GM21360 (cell line): ENCODE measurements around the gene OR4D2.

Source experiments
- ATAC-seq: cut with Tn5 transposase; IDR thresholded peaks from one replicate; pipeline ENCODE4 v1.9.1; 2021; ENCODE audit warnings: mild to moderate bottlenecking, moderate library complexity; ENCODE audit not compliant: unreplicated experiment

Gene OR4D2

DNA sequence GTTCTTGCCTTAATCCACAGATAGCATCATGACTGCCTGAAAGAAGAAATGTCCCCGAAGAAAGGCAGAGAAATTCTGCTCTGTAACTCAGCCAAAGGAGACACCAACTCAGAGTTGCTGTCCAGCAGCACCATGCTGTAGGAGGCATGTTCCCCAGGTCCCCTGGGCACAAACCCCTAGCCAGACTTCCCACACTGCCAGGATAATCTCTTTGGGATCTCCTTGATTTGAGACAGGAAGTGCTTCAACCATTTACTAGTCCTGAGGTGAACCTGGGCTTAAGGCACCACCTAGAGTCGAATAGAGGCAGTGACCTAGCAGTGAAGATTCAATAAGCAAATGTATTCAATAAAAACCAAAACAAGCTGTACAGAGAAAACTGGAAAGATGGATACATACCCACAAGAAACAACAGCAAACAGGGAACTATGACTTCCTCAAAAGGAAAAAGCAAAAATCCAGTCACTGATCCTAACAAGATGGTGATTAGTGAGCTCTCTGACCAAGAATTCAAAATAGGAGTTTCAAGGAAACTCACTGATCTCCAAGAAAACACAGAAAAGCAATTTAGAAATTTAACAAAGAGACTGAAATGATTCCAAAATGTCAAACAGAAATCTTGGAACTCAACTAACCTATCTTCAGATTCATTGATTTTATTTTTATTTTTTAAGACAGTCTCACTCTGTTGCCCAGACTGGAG, 5.7 kb downstream of the OR4D2 start:
- ATAC-seq: no peak

- no peak for ATAC-seq
Measured at GRCh38 chr17:58174871-58175270, 8.1 kb downstream of the OR4D2 start.

DNA sequence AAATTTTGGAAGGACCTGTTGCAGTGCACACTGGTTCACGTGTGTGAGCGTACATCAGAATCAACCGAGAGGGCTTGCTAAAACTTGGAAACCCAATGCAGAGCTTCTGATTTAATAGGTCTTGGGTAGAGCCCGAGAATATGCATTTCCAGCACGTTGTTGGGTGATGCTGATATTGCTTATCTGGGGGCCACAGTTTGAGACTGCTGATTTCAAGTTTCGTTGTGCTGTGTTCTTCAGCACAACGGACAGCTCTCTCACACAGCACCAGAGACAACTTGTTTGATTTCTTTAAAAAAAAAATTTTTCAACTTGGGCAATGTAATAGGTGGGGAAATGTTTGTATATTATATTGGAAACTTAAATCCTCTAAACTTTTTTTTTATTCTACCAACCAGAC, 9.4 kb downstream of the OR4D2 start:
- no peak for ATAC-seq

- ATAC-seq: no peak
Measured at GRCh38 chr17:58181796-58182195, 15.0 kb downstream of the OR4D2 start.

DNA sequence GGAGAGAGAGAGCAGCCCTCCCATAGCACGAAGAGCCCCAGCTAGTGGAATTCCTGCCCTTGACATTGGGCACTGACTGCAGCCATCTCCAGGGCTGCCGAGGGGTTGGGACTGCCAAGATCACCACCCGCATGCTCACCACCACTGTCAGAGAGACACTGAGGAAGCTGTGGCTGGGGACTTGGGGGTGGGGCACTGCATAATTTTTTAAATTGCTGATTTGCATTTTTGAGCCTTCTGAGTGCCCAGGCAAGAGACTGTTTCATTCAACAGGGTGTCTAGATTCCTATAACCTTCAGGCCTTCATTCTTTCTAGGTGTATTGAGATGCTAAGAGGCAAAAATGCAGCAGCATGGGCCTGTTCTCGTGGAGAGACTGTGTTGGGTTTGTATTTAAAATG, 16.7 kb downstream of the OR4D2 start:
- no peak for ATAC-seq

- ATAC-seq: no peak
Measured at GRCh38 chr17:58184308-58184985, 17.7 kb downstream of the OR4D2 start.

- no peak for ATAC-seq
Measured at GRCh38 chr17:58184986-58185761, 18.4 kb downstream of the OR4D2 start.

DNA sequence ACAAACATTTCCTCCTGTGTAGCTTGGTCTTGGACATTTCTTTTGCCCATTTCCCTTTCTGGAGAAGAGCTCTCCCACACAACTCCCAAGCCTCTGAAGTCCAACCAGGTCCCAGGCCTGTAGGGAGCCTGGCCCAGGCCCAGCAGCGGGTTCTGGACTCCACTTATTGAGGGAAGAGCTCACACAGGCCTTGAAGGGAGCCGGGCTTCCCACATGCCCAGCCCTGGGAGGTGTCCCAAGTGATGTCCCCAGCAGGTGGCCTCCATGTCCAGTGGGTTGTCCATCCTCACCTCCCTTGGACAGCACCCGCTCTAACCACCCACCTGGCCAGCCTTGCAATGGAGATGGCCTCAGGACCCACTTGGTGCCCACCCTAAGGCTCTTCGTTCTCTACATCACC, 19.8 kb downstream of the OR4D2 start:
- no peak for ATAC-seq

DNA sequence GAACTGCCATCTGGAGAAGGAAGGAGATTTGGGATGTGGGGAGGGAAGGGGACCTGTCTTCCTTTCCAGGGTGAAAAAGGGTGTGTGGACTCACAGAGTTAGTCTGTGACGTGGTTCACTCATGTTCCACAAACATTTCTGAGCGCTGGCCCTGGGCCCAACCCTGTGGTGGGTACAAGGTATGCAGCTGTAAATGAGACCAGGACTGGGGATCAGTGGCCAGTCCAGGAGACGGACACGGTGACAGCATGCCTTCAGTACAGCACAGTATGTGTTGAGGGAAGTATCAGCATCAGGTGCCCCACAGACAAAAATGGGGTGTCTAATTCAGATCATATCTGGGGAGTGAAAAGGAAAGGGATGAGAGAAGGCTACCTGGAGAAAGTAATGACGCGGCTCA, 20.3 kb downstream of the OR4D2 start:
- no peak for ATAC-seq

- no peak for ATAC-seq
Measured at GRCh38 chr17:58187675-58188074, 20.9 kb downstream of the OR4D2 start.

GRCh38 chr17:58189436-58190146, 22.8 kb downstream of the OR4D2 start:
- ATAC-seq: no peak

DNA sequence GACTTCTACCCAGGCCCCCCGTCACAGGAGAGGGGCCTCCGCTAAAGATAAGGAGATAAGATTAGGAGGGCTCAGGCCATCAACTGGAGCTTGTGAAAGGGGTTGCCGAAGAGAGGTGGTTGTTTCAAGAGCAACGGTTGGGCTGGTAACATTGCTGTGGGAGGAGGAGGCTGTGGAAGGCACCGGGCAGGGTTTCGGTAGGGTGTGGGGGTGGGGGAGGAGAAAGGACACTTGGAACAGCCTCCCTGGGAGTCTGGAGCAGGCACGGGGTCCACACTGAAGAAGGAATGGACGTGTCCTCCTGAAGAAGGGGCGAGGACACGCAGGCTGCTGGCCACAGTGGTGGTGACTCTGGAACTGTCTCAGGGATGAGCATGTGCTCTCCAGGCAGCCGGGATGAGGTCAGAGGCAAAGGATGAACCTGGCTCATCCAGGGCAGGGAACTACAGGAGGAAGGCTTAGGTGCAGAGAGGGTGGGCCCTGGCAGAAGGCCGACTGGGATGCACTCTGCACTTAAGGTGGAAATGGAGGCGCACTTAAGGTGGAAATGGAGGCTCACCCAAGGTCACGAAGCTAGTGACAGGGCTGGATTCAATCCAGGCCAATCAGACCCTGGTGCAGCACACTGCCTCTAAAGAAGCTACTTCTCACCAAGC, 24.6 kb downstream of the OR4D2 start:
- no peak for ATAC-seq

GRCh38 chr17:58192612-58193011, 25.8 kb downstream of the OR4D2 start, which contains the start of gene EPX:
TSS of gene EPX (plus strand) at chr17:58192726. CDS start at chr17:58192847, 121 bp downstream.
- no peak for ATAC-seq

- no peak for ATAC-seq
Measured at GRCh38 chr17:58193641-58194255, 27.0 kb downstream of the OR4D2 start.

DNA sequence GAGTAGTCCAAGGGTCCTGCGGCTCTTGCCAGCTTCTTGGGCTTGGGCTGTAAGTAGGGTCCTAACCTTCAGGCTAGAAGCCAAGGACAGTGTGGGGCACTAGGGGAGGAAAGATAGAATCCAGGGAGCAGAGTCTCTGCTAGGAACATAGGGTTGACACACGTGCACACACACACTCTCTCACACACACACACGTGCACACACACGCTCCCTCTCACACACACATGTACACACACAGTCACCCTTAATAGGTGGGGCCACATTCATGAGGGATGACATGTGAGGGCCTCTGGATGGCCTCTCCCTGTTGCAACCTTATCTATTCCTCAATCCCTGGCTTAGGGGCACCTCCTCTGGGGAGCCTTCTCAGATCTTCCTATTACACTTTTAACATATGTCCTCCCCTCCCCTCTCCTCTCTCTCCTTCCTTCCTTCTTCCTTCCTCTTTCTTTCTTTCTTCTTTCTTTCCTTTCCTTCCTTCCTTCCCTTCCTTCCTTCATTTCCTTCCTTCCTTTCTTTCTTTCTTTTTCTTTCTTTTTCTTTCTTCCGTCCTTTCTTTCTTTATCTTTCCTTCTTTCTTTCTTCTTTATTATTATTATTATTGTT, 28.8 kb downstream of the OR4D2 start:
- no peak for ATAC-seq

DNA sequence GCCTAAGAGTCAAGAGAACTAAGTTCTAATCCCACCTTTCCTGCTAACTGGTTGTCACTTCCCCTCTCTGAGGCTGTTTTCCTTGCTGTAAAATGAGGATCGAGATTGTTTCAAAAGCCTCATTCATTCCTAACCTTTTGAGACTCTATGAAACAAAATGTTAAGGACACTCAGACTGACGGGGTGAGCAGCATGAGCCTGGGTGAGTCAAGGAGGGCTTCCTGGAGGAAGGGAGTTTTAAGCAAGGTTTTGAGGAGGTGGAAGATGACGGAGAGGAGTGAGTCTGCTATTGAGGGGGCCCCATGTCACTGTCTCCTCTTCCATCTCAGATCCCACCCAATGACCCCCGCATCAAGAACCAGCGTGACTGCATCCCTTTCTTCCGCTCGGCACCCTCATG, 29.8 kb downstream of the OR4D2 start:
- ATAC-seq: no peak

DNA sequence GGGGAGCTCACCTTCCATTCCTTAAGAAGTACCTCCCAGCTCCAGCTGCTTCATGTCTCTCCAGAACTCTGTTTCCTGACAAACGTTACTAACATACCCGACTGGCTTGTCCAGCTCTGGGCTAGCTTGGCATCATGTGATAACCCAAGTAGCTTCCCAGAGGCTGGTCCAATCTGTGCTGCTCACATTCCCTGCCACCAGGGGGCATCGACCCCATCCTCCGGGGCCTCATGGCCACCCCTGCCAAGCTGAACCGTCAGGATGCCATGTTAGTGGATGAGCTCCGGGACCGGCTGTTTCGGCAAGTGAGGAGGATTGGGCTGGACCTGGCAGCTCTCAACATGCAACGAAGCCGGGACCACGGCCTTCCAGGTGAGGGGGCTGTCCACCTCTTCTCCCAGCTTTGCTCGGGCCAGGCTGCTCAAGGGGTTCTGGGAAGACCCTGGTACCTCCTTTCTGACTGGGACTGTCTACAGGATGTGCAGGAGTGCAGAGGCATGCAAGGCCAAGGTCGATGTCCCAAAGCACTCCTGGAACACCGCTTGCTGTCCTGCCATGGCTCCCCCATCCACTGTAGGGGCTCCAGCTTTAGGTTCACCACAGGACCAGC, 33.3 kb downstream of the OR4D2 start:
- no peak for ATAC-seq

- no peak for ATAC-seq
Measured at GRCh38 chr17:58202859-58203258, 36.1 kb downstream of the OR4D2 start.

GRCh38 chr17:58204796-58205195, 38.0 kb downstream of the OR4D2 start:
- ATAC-seq: no peak
